K562 (cell line): Measurements from ENCODE around the gene CEP57. TPM values are rescaled to one million over a fixed set of nuclear protein-coding genes. Genes with fewer than 3 reads are reported as not detected.

Experiments
- ATF7 ChIP-seq: fragments of 450-650 bp; IDR thresholded peaks from 2 replicates; pipeline ENCODE4 v1.7.1; 2014; ENCODE audit warnings: mild to moderate bottlenecking, moderate library complexity
- BRF1 ChIP-seq: IDR thresholded peaks from 3 replicates; pipeline ENCODE4 v1.6.1; 2011; ENCODE audit warnings: borderline replicate concordance, mild to moderate bottlenecking; ENCODE audit not compliant: insufficient read length; ENCODE audit errors: extremely low read depth
- CC2D1A ChIP-seq: fragments of 450-650 bp; IDR thresholded peaks from 2 replicates; pipeline ENCODE4 v1.6.1; 2017; ENCODE audit warnings: mild to moderate bottlenecking
- L3MBTL2 ChIP-seq: fragments of 450-650 bp; IDR thresholded peaks from 2 replicates; pipeline ENCODE4 v1.6.1; 2016; ENCODE audit warnings: mild to moderate bottlenecking, moderate library complexity
- MAFG ChIP-seq: fragments of 450-650 bp; conservative IDR thresholded peaks from 2 replicates; pipeline ENCODE4 v1.6.1; 2016; ENCODE audit warnings: missing genetic modification characterization, missing compliant biosample characterization
- NFIX ChIP-seq: fragments of 250-450 bp; sonication (Bioruptor Pico); IDR thresholded peaks from 2 replicates; pipeline ENCODE4 v1.4.0; 2020; ENCODE audit warnings: low read depth, mild to moderate bottlenecking, moderate library complexity
- RFX1 ChIP-seq: fragments of 450-650 bp; IDR thresholded peaks from 2 replicates; pipeline ENCODE4 v1.6.1; 2016; ENCODE audit warnings: mild to moderate bottlenecking, moderate library complexity
- SREBF2 ChIP-seq: sonication (generic); formaldehyde crosslinking; IDR thresholded peaks from 2 replicates; pipeline ENCODE4 v1.4.0; 2020; ENCODE audit warnings: mild to moderate bottlenecking, missing genetic modification reagents
- TAL1 ChIP-seq: fragments of 450-650 bp; IDR thresholded peaks from 2 replicates; pipeline ENCODE4 v1.6.1; 2016; ENCODE audit warnings: mild to moderate bottlenecking
- TOE1 ChIP-seq, 2 experiments: fragments of 450-650 bp in 1 of 2; sonication (generic) in 1 of 2; formaldehyde crosslinking in 1 of 2; IDR thresholded peaks; 2 replicates each; pipeline versions ENCODE4 v1.7.1 to v1.8.0; 2016 to 2022; ENCODE audit warnings: borderline replicate concordance in 2 of 2, mild to moderate bottlenecking in 2 of 2, antibody characterized with exemption in 1 of 2, inconsistent platforms in 1 of 2, low read depth in 1 of 2, missing genetic modification reagents in 1 of 2, moderate library complexity in 1 of 2
- ZFP30 ChIP-seq: fragments of 250-450 bp; sonication (Bioruptor Pico); IDR thresholded peaks from 2 replicates; pipeline ENCODE4 v1.8.0; 2022; ENCODE audit warnings: moderate library complexity, mild to moderate bottlenecking, inconsistent platforms, borderline replicate concordance
- ZNF507 ChIP-seq: conservative IDR thresholded peaks from 2 replicates; pipeline ENCODE4 v1.6.1; 2017; ENCODE audit warnings: missing genetic modification characterization, missing compliant biosample characterization
- ZSCAN29 ChIP-seq: fragments of 450-650 bp; IDR thresholded peaks from 2 replicates; pipeline ENCODE4 v1.6.1; 2017
- polyA plus RNA-seq, 8 experiments: library from polyadenylated mRNA; depleted of rRNA in 4 of 8; stranded (reverse) in 5 of 8; unstranded in 3 of 8; fragments of >200 nt; fragmentation: Nextera tagmentation in 2 of 8; fragmentation: Illumina TruSeq in 1 of 8; extraction: Ambion mirVana in 2 of 8; extraction: Trizol in 1 of 8; gene quantifications; 2 replicates each; pipeline versions ENCODE4 v1.2.1 to v1.2.3, GENCODE V29; 2011 to 2014; ENCODE audit warnings: inconsistent platforms in 1 of 8, missing spikeins in 1 of 8
- total RNA-seq, 7 experiments: library from RNA; depleted of rRNA in 6 of 7; stranded (reverse); fragments of >200 nt in 6 of 7; fragmentation: Illumina TruSeq in 2 of 7; extraction: Trizol in 2 of 7; gene quantifications; 2 replicates each; pipeline versions ENCODE4 v1.2.1 to v1.2.3, GENCODE V29; 2011 to 2021; ENCODE audit warnings: low replicate concordance in 1 of 7
- TF ChIP-seq, protein P1 (sequence below): fragments of 250-450 bp; sonication (Bioruptor Pico); IDR thresholded peaks from 2 replicates; pipeline ENCODE4 v1.5.0; 2021; ENCODE audit warnings: mild to moderate bottlenecking, borderline replicate concordance
- TF ChIP-seq, protein P2 (sequence below): sonication (generic); formaldehyde crosslinking; IDR thresholded peaks from 2 replicates; pipeline ENCODE4 v1.8.0; 2022; ENCODE audit warnings: mild to moderate bottlenecking, missing genetic modification reagents
- TF ChIP-seq, protein P3 (sequence below): sonication (generic); formaldehyde crosslinking; IDR thresholded peaks from 2 replicates; pipeline ENCODE4 v1.8.1; 2023; ENCODE audit warnings: mild to moderate bottlenecking, missing genetic modification reagents
- TF ChIP-seq, protein P4 (sequence below), 2 experiments: fragments of 250-450 bp in 1 of 2; fragments of 450-650 bp in 1 of 2; sonication (Bioruptor Pico) in 1 of 2; IDR thresholded peaks; 2 replicates each; pipeline versions ENCODE4 v1.6.1 to v1.8.0; 2016 to 2021; ENCODE audit warnings: mild to moderate bottlenecking in 2 of 2, moderate library complexity in 2 of 2, missing compliant biosample characterization in 1 of 2, missing genetic modification characterization in 1 of 2
- TF ChIP-seq, protein P5 (sequence below): fragments of 250-450 bp; sonication (Bioruptor Pico); IDR thresholded peaks from 2 replicates; pipeline ENCODE4 v1.4.0; 2020; ENCODE audit warnings: mild to moderate bottlenecking

CEP57 gene
- total and polyA plus RNA-seq, 9 of the 15 experiments (the other 6 are each of a cell fraction or from before 2014, with no cell fraction given), result 25.1 to 88.1 (median 65.2) TPM

DNA sequence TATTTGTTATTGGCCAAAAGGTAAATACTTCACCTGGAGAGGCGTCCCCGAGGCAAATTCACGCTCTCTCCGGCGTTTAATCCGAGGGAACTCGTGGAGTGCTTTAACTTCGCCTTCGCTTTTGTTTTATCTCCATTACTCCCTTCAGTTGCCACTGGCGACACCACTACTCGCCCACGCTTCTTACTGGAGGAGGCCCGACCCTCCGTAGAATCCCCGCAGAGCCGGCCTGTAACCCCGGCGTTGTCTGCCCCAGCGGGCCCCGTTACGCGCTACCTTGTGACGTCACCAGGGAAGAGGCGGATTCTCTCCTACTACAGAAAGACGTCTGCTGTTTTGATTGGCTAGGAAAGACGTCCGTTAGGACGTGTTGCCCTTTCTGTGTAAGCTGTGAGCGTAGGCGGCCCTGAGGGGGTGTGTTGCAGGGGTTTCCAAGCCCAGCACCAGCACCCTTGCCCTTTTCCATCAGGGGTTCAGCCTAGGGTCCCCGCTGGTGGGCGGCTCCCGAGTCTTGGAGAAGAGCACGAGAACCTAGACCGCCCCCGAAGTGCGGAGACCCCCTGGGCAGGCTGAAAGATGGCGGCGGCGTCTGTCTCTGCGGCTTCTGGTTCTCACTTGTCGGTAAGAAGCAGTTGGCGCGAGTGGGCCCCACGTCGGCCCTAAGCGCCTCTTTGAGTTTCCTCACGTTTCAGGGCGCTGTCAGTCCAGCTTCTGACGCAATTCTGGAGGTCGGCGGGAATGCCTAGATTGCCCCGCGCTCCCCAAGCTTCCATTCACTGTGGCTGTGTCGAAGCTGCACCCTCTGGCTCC lies at the start of gene CEP57 (continued):
- TF ChIP-seq, protein P1, sequence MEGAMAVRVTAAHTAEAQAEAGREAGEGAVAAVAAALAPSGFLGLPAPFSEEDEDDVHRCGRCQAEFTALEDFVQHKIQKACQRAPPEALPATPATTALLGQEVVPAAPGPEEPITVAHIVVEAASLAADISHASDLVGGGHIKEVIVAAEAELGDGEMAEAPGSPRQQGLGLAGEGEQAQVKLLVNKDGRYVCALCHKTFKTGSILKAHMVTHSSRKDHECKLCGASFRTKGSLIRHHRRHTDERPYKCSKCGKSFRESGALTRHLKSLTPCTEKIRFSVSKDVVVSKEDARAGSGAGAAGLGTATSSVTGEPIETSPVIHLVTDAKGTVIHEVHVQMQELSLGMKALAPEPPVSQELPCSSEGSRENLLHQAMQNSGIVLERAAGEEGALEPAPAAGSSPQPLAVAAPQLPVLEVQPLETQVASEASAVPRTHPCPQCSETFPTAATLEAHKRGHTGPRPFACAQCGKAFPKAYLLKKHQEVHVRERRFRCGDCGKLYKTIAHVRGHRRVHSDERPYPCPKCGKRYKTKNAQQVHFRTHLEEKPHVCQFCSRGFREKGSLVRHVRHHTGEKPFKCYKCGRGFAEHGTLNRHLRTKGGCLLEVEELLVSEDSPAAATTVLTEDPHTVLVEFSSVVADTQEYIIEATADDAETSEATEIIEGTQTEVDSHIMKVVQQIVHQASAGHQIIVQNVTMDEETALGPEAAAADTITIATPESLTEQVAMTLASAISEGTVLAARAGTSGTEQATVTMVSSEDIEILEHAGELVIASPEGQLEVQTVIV, result no peak
- TF ChIP-seq CC2D1A (no peak), RFX1 (peak; percentile 70), NFIX (CRISPR knock-in tag) (no peak), BRF1 (no peak), ZNF507 (tag) (no peak), SREBF2 (CRISPR knock-in tag) (no peak), TAL1 (no peak), MAFG (tag) (no peak), TOE1 (IDR thresholded peaks at IDR 0.05; ENCODE audit: borderline replicate concordance) (no peak; the same call in 1 of the 2 replicates), TOE1 (CRISPR knock-in tag; IDR thresholded peaks at IDR 0.05; ENCODE audit: borderline replicate concordance, low read depth) (no peak), ZFP30 (CRISPR knock-in tag) (no peak), ATF7 (peak; percentile 98), L3MBTL2 (no peak), ZSCAN29 (no peak)
- TF ChIP-seq, protein P2, sequence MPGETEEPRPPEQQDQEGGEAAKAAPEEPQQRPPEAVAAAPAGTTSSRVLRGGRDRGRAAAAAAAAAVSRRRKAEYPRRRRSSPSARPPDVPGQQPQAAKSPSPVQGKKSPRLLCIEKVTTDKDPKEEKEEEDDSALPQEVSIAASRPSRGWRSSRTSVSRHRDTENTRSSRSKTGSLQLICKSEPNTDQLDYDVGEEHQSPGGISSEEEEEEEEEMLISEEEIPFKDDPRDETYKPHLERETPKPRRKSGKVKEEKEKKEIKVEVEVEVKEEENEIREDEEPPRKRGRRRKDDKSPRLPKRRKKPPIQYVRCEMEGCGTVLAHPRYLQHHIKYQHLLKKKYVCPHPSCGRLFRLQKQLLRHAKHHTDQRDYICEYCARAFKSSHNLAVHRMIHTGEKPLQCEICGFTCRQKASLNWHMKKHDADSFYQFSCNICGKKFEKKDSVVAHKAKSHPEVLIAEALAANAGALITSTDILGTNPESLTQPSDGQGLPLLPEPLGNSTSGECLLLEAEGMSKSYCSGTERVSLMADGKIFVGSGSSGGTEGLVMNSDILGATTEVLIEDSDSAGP, result no peak
- TF ChIP-seq, protein P3, sequence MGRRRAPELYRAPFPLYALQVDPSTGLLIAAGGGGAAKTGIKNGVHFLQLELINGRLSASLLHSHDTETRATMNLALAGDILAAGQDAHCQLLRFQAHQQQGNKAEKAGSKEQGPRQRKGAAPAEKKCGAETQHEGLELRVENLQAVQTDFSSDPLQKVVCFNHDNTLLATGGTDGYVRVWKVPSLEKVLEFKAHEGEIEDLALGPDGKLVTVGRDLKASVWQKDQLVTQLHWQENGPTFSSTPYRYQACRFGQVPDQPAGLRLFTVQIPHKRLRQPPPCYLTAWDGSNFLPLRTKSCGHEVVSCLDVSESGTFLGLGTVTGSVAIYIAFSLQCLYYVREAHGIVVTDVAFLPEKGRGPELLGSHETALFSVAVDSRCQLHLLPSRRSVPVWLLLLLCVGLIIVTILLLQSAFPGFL (CRISPR knock-in tag), result peak; percentile 18; the same call in 1 of the 2 replicates
- TF ChIP-seq, protein P4, sequence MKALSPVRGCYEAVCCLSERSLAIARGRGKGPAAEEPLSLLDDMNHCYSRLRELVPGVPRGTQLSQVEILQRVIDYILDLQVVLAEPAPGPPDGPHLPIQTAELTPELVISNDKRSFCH (CRISPR knock-in tag; IDR thresholded peaks at IDR 0.05), result no peak
- TF ChIP-seq, protein P4 (tag; IDR thresholded peaks at IDR 0.05), result no peak
- TF ChIP-seq, protein P5, sequence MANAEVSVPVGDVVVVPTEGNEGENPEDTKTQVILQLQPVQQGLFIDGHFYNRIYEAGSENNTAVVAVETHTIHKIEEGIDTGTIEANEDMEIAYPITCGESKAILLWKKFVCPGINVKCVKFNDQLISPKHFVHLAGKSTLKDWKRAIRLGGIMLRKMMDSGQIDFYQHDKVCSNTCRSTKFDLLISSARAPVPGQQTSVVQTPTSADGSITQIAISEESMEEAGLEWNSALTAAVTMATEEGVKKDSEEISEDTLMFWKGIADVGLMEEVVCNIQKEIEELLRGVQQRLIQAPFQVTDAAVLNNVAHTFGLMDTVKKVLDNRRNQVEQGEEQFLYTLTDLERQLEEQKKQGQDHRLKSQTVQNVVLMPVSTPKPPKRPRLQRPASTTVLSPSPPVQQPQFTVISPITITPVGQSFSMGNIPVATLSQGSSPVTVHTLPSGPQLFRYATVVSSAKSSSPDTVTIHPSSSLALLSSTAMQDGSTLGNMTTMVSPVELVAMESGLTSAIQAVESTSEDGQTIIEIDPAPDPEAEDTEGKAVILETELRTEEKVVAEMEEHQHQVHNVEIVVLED (CRISPR knock-in tag), result 0 out of 2 replicates have a peak, but pooled peaks have one; percentile 17
